Stimulated activated naive CD4-positive, alpha-beta T cell (primary cell): ENCODE data around the gene ITPKB.
"Not testable (repeated sequence)": the region's sequence is repeated elsewhere in the genome, so short reads cannot be mapped to it uniquely, and the experiment has no call there.

ENCODE experiments used
- DNase-seq, 6 experiments: peaks; one replicate each; lab custom pipeline; 2025; lab: John Stamatoyannopoulos, UW

The ITPKB gene

GRCh38 chr1:226738995-226739695 lies at the start of gene ITPKB:
Gene ITPKB, minus strand, starts transcription at chr1:226739282. Its CDS starts 1,824 bp downstream, at chr1:226737458.
- peak; percentile 69 to 93 (median 84) for DNase-seq

- no peak for DNase-seq
Measured at GRCh38 chr1:226787638-226788037, 48.6 kb upstream of the ITPKB start.

GRCh38 chr1:226787071-226787470 lies 48.0 kb upstream of the ITPKB start:
- DNase-seq: no peak

- DNase-seq: no peak
Measured at GRCh38 chr1:226786550-226786949, 47.5 kb upstream of the ITPKB start.

GRCh38 chr1:226785805-226786204 lies 46.7 kb upstream of the ITPKB start:
- DNase-seq: no peak

- no peak for DNase-seq
Measured at GRCh38 chr1:226784081-226785049, 45.3 kb upstream of the ITPKB start.

GRCh38 chr1:226782845-226783601 lies 43.9 kb upstream of the ITPKB start:
- DNase-seq: no peak

GRCh38 chr1:226781937-226782609 lies 43.0 kb upstream of the ITPKB start:
- DNase-seq: no peak

- DNase-seq: no peak
Measured at GRCh38 chr1:226779561-226779960, 40.5 kb upstream of the ITPKB start.

GRCh38 chr1:226778657-226779058 lies 39.6 kb upstream of the ITPKB start:
- no peak for DNase-seq

GRCh38 chr1:226776975-226777374 lies 37.9 kb upstream of the ITPKB start:
- no peak for DNase-seq

GRCh38 chr1:226776066-226776465 lies 37.0 kb upstream of the ITPKB start:
- no peak for DNase-seq

- DNase-seq: no peak
Measured at GRCh38 chr1:226772446-226773139, 33.5 kb upstream of the ITPKB start.

GRCh38 chr1:226767170-226767569 lies 28.1 kb upstream of the ITPKB start:
- not testable (repeated sequence) for DNase-seq

- DNase-seq: no peak
Measured at GRCh38 chr1:226766565-226766964, 27.5 kb upstream of the ITPKB start.

- no peak for DNase-seq
Measured at GRCh38 chr1:226764533-226764932, 25.5 kb upstream of the ITPKB start.

GRCh38 chr1:226763905-226764264 lies 24.8 kb upstream of the ITPKB start:
- no peak for DNase-seq

GRCh38 chr1:226762988-226763904 lies 24.2 kb upstream of the ITPKB start:
- no peak for DNase-seq

GRCh38 chr1:226762055-226762454 lies 23.0 kb upstream of the ITPKB start:
- DNase-seq: no peak

- DNase-seq: no peak
Measured at GRCh38 chr1:226761322-226761721, 22.2 kb upstream of the ITPKB start.
